ENCODE measurements around the gene CCDC196. TPM values are rescaled to one million over a fixed set of nuclear protein-coding genes. Genes with fewer than 3 reads are reported as not detected.
A peak's percentile ranks its signal among the peaks of the same experiment; 100 is the strongest.

CCDC196 gene
- total and polyA plus RNA-seq, 10 of the 15 experiments (the other 5 are each of a cell fraction or from before 2014, with no cell fraction given): 0.03 to 0.52 (median 0.28) TPM; not detected in 7

GRCh38 chr14:66507722-66508546, 21.8 kb downstream of the CCDC196 start, which contains the start of gene GPHN (continued):
- TF ChIP-seq, protein P1, sequence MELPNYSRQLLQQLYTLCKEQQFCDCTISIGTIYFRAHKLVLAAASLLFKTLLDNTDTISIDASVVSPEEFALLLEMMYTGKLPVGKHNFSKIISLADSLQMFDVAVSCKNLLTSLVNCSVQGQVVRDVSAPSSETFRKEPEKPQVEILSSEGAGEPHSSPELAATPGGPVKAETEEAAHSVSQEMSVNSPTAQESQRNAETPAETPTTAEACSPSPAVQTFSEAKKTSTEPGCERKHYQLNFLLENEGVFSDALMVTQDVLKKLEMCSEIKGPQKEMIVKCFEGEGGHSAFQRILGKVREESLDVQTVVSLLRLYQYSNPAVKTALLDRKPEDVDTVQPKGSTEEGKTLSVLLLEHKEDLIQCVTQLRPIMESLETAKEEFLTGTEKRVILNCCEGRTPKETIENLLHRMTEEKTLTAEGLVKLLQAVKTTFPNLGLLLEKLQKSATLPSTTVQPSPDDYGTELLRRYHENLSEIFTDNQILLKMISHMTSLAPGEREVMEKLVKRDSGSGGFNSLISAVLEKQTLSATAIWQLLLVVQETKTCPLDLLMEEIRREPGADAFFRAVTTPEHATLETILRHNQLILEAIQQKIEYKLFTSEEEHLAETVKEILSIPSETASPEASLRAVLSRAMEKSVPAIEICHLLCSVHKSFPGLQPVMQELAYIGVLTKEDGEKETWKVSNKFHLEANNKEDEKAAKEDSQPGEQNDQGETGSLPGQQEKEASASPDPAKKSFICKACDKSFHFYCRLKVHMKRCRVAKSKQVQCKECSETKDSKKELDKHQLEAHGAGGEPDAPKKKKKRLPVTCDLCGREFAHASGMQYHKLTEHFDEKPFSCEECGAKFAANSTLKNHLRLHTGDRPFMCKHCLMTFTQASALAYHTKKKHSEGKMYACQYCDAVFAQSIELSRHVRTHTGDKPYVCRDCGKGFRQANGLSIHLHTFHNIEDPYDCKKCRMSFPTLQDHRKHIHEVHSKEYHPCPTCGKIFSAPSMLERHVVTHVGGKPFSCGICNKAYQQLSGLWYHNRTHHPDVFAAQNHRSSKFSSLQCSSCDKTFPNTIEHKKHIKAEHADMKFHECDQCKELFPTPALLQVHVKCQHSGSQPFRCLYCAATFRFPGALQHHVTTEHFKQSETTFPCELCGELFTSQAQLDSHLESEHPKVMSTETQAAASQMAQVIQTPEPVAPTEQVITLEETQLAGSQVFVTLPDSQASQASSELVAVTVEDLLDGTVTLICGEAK (IDR thresholded peaks at IDR 0.05; ENCODE audit: borderline replicate concordance): no peak
- peak; percentile 90 for TF ChIP-seq NFYB (IDR thresholded peaks at IDR 0.05; ENCODE audit: insufficient read depth, low read depth, low read length)
- peak; percentile 78 for TF ChIP-seq CREB1 (IDR thresholded peaks at IDR 0.05; ENCODE audit: low read depth)
- TF ChIP-seq TAF1 (IDR thresholded peaks at IDR 0.05; ENCODE audit: borderline replicate concordance, low read depth, low read length): peak; percentile 79
- TF ChIP-seq KDM1A (IDR thresholded peaks at IDR 0.05; ENCODE audit: borderline replicate concordance): no peak
- no peak for TF ChIP-seq ZBTB33 (IDR thresholded peaks at IDR 0.05)
- TF ChIP-seq E4F1 (IDR thresholded peaks at IDR 0.05; ENCODE audit: borderline replicate concordance, partially characterized antibody): no peak
- no peak for TF ChIP-seq ZNF384 (IDR thresholded peaks at IDR 0.05; ENCODE audit: borderline replicate concordance, low read depth, low read length)
- peak; percentile 85 for TF ChIP-seq POLR2AphosphoS2 (IDR thresholded peaks at IDR 0.05; ENCODE audit: low read depth, low read length)
- TF ChIP-seq SMARCA5 (IDR thresholded peaks at IDR 0.05): no peak; the same call in 1 of the 2 replicates
- no peak for TF ChIP-seq TCF7 (IDR thresholded peaks at IDR 0.05; ENCODE audit: borderline replicate concordance)
- TF ChIP-seq DPF2 (IDR thresholded peaks at IDR 0.05): no peak; the same call in 1 of the 2 replicates
- TF ChIP-seq SMC3 (IDR thresholded peaks at IDR 0.05; ENCODE audit: borderline replicate concordance, low read length): no peak; the same call in 1 of the 2 replicates
- TF ChIP-seq KLF5 (IDR thresholded peaks at IDR 0.05; ENCODE audit: partially characterized antibody): peak; percentile 59
- no peak; the same call in 1 of the 2 replicates for TF ChIP-seq HDAC2 (IDR thresholded peaks at IDR 0.05)
- peak; percentile 22; the same call in 1 of the 2 replicates for TF ChIP-seq ZNF207 (IDR thresholded peaks at IDR 0.05; ENCODE audit: borderline replicate concordance)
- TF ChIP-seq ZNF217 (IDR thresholded peaks at IDR 0.05): no peak
- TF ChIP-seq SMAD1 (IDR thresholded peaks at IDR 0.05; ENCODE audit: low read depth, partially characterized antibody): no peak
- TF ChIP-seq CHD4 (IDR thresholded peaks at IDR 0.05): no peak
- no peak for TF ChIP-seq FOXM1 (IDR thresholded peaks at IDR 0.05; ENCODE audit: low read depth, low read length)
- peak; percentile 86 to 99 for TF ChIP-seq EGR1 (IDR thresholded peaks at IDR 0.05; ENCODE audit: borderline replicate concordance in 1 of 2, low read depth in 2 of 2, low read length in 2 of 2)
- TF ChIP-seq BHLHE40 (IDR thresholded peaks at IDR 0.05; ENCODE audit: borderline replicate concordance in 1 of 2, low read depth in 2 of 2, low read length in 1 of 2): peak; percentile 73 to 83; a peak in 3 of 4 replicates
